Activated CD8-positive, alpha-beta memory T cell treated with anti-CD3 and anti-CD28 coated beads for 48 hours (primary cell): ENCODE results near the gene CHST9.
"Not testable (repeated sequence)": the region's sequence is repeated elsewhere in the genome, so short reads cannot be mapped to it uniquely, and the experiment has no call there.

Experiments
- DNase-seq, 3 experiments: peaks; one replicate each; pipeline ENCODE4 v3.0.0-alpha.2; 2020; ENCODE audit warnings: low read depth in 2 of 3, low spot score in 2 of 3

Gene CHST9

DNA sequence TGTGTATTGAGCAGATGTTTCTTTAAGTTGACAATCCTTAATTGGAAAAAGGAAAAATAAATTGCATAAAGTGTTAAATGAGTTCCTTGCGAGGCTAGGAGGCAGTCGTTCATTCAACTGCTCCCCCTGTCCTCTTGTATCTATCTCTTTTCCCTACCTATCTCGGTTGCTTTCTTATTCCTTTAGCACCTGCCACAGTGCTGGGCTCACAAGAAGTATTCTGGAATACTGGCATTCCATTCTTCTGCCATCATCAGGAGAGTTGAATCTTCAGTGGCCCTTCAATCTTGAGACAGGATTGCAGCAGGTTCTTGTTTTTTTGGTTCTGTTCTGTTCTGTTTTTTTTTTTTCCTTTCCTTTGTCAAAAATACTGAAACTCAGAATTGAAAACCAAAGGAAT, 176.5 kb downstream of the CHST9 start:
- DNase-seq, result no peak

DNA sequence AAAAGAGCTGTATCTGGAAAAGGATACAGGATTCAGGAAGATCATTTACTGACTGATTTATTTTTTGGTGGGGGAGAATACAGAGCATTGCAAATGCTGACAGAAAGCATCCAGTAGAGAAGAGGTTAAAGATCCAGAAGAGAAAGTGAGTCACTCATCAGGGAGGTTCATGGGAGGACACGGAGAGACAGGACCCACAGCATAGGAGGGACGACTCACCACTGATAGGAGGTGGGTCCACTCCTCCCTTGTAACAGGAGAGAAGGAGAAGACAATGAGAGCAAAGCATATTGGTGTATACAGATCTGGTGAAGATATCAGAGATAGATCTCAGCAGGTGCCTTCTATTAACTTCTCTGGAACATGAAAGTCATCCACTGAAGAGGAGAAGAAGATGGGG, 177.2 kb downstream of the CHST9 start:
- DNase-seq, result no peak

DNA sequence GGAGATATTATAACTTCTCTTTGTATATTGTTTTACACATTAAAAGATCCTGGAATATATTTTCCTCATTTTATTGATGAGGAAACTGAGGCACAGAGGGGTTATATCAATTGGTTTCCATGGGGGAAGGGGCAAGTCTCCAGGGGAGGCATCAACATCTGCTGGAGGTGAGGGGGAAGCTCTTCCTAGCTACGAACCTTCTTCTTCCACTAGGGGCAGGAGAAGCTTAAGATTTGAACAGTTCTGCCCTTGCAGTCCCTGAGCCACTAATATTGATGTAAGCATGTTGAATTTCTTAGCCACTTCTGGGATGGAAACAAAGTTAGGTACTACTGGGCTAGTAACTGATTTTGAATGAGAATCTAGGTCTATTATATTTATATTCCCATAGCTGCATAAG, 179.5 kb downstream of the CHST9 start:
- no peak for DNase-seq

DNA sequence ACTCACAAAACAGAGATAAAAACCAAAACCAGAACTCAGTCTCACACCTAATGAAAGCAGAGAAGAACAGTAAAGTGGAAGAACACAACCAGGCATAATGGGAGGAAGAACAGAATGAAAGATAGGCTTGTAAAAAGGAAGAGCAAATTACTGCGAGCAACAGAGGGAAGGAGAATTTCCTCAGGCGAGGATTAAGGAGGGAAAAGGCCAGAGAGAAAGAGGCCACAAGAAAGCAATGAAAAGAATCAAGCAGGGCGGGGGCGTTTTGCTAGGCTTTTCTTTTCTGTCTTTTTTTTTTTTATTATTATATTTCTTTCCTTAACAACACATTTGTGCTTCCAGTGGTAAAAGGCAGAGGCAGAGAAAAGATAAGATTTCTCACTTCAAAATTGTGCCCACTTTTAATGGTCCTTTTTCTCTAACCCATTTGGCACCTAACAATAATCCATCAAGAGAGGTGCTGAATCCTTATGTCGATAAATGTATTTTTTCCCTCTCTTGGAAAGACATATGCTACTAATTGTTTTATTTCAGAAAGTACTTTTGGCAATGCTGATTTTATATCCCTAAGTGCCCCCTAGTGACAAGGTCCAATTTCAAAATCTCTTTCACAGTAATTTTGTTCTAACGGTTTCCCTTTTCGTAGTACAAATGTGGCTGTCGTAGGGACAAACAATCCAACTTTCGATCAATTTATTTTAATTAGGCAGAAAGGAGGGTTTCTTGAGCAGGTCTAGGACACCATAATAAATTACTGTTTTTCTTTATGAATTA, 180.9 kb downstream of the CHST9 start:
- no peak for DNase-seq

DNA sequence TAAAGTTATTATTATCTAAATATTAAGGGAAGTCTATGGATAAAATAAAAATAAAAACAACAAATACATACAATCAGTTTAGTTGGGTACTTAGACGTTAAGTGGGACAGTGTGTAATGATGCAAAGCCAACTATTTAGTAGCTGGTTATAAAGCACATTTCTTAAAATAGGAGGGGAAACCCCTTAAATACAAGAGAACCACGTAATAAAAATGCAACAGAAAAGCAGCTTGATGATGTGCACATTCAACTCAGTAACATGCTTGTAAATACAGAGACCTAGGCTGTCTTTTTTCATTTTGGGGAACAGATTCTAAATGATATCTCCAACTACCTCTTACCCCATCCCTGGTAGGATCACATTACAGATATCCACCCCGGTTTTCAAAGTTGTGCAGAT, 185.3 kb downstream of the CHST9 start:
- DNase-seq, result no peak

DNA sequence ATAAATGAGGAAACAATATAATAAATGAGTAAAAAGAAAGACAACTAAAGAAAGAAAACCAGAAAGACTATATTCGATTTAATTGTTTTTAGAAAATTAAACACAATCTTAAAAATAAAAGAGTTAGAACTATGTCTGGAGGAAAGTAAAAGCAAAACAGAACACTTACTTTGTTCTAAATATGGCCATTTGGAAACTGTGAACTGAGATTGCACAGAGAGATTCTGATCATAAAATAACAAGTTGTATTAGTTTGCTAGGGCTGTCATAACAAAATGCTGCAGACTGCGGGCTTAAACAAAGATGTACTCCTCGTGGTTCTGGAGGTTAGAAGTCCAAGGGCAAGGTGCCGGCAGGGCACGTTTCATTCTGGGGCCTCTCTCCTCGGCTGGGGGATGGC, 191.5 kb downstream of the CHST9 start:
- no peak for DNase-seq

DNA sequence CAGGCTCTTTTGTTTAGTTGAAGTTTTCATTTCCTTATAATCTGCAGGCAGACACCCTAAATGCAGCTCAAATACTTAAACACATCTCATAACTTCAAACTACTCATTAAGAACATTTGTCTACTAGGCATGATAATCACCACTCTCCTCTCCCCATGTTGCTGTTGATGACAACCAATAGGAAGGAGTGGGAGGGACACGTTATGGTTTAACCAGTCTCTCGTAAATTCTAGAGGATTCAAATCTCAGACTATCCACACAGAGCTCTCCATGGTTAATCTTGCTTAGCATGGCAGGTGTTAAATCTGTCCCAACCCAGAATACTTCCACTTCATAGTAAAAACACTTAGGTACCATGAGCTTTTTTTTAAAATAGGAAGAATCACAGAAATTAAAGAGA, 192.2 kb downstream of the CHST9 start:
- no peak for DNase-seq

DNA sequence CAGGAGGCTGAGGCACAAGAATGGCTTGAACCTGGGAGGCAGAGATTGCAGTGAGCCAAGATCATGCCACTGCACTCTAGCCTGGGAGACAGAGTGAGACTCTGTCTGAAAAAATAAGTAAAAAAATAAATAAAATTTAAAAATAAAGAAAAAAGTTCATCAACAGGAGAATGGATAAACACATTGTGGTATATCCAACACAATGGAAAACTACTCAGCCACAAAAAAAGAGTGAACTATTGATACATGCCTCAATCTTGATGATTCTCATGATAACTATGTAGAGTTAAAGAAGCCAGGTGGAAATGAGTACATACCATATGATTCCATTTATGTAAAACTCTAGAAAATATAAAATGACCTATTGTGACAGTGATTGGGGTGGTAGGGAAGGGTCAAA, 195.3 kb downstream of the CHST9 start:
- no peak for DNase-seq

DNA sequence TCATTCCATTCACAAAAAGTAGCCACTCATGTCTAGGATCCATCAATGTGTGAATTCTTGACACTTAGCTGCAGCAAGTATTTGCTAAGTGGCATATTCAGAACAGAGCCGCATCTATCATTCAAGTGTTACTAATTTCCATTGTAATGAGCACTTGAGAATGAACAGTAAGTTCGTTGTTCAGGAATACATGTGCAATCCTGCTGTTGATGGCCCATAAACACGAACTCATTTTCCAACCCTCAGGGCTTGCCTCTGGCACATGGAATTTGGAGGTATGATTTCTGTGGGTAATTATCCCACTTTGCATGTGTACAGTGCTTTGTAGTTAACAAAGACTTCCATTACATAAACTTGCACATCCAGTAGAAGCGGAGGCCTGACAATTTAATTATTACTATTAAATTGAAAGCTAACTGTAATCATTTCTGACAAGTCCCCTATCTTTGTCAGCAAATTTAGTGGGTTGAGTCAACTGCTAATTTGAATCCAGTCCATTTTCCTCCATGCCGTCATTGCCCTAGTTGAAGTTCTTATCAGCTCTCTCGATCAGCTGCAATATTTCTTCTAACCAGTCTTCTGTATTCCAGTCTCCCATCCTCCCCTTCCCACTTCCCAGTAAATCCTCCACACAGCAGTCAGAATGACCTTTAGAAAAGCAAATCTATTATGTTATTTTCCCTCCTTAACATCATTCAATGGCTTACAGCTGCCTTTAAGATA, 203.6 kb downstream of the CHST9 start:
- no peak for DNase-seq

DNA sequence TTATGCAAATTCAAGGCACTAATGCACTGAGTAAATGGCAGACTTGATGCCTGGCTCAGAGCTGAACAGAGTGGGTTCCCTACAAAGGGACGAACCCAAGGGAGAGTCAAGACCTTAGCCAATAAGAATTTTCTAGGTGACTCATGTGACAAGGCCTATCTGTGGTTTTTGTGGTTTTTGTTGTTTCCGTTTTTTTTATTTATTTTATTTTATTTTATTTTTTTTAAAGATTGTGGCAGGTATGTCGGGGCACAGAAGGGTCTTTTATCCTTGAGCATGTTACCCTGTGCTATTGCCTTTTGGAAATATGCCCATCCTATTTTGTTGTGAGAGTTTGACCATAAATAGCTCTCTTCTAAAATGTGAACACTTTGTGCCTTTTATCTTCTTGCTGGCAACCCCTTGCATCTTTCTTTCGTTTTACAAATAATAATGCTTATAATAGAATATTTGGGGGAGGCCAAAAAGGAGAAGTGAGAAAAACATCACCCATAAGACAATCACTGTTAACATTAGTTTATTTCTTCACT, 206.2 kb downstream of the CHST9 start:
- DNase-seq, result no peak

DNA sequence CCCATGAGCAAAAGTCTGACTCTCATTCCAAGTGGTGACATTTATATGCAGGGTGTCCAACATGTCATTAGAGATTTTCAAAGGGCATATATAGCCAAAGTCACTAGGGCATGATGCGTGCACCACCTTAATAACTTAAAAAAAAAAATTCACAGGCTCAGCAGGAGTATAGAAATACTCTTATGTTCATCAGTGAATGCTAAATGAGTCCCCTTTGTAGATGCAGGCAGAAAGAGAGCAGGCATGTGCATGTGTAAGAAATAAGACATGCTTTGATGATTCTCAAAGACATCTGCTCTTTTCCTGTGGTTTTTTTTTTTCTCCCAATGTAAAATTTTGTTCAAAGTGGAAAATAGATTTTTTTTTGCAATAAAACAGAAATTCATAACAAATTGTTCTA, 207.3 kb downstream of the CHST9 start:
- DNase-seq, result no peak

DNA sequence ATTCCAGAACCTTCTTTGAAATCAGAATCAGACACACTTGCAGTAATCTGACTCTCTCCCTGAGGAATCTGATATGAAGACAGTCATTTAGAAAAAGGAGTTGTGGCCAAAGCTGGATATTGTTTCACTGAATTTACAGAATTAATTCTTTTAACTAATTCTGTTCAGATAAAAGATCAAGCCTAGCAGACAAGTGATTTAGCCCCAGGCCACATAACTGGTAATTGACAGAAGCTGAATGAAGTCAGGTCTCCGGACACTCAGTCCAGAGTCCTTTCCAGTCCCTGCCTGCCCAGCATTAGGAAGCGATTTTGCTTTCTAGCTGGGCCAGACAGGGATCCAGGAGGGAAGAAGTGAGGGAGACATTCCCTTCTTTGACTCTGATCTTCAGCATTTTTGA, 208.9 kb downstream of the CHST9 start:
- no peak for DNase-seq

DNA sequence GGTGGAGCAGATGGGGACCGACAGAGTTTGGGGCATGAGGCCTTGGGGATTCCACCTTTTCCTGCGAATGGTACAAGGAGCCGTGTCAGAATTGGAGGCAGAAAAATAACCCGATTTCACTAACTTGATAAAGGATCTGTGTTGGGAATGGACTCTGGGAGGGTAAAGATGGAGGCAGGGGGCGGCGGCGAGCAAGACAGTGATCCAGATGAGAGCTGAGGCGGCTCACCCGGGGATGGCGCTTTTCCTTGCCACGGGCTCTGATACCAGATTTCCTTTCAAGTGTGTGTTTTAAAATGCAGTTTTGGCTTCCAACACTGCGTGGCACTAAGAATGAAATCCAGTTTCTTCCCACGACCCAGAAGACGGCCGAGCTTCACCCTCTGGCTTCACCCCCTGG, 212.6 kb downstream of the CHST9 start:
- DNase-seq, result not testable (repeated sequence)

DNA sequence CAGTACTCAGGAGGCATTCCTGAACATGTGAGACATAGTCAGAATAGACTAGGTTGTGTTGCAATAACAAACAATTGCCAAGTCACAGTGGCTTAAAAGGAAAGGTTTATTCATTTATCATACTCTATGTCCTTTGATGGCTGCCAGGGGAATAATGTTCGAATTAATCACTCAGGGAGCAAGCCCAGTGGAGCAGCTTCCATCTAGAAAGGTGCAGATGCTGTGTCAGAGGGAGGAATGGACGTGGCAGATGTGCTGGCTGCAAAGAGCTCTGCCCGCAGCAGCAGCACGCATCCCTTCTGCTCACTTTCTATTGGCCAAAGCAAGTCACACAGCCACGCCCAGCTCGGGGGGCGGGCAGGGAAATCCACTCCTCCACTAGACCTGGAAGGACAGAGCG, 213.7 kb downstream of the CHST9 start:
- DNase-seq, result no peak

DNA sequence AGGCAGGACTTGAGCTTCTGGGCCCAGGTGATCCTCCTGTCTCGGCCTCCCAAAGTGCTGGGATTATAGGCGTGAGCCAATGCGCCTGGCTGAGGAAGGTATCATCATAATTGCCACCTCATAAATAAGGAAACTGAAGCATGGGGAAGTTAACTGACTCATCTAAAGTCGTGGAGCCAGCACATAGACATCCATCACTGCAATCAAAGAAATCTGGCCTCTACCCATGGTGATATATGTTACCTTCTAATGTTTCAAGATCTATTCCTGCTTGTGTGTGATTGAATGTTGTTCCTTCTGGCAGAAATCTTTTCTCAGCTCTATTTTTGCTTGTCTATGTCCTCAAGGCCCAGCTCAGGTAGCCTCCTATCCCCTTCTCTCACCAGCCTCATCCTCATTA, 214.5 kb downstream of the CHST9 start:
- no peak for DNase-seq

DNA sequence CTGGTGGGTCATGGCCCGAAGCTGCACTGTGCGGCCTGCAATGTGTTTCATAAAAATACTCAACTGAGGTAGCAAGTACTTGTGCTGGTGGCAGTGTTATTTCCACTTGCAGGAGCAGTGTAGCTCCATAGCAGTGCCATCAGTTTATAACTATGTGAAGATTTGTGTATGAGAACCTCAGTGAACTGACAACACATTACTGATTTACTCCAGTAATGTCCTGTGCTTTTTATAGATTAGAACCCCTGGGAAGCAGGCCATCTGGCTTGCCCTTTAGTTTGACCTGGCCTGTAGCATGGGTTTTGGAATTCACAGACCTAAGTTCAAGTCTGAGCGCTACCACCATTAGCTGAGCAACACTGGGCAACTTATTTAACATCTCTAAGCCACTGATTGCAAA, 219.9 kb downstream of the CHST9 start:
- no peak for DNase-seq

DNA sequence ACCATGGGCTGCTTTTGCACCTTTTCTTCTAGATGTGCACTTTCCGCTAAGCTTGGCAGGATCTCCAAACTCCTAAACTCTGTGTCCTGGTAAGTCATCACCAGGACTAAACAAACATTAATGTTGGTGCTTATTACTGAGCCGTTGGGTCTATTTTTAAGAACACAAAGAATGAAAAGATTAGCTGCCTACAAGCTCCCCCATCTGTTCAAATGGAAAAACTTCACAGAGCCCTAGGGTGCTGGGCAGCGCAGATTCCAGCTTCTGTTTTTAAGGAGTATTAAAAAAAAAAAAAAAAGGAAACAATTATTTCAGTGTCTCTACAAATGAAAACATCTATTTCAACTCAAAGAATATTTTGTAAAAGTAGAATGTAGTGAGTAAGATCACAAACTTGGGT, 221.8 kb downstream of the CHST9 start:
- no peak for DNase-seq

DNA sequence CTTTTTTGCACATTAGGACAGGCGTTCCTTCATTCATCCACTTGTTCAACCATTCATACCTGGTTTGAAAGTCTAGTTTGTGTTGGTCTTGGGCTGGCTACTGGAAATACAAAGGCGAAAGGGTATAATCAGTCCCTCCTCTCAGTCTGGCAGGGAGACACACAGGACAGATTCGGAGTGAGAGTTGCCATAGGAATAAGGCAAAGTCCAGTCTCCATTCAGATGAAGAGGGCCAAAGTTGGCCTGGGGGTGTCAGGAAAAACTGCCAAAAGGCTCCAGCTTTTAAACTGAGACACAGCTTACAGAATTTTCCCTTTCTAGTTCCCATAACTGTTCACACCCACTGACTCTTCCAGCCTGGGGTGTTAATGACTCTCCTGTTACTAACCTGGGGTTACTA, 223.3 kb downstream of the CHST9 start:
- DNase-seq, result no peak

DNA sequence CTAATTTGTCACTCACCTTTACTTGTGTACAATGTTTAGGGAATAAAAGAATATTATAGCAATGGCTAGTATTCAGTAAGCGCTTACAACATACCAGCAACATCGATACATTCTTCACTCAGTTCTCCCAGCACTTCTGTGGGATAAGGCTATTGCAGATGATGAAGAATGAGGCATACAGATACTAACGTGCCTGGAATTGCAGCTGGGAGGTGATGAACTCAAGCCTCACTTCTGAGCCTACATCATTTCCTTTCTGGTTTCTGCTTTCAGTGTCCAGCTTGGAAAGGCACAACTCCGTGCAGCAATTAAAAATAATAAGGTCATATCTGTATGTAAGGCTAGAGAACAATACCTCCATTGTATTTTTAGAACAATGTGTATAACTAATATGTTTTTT, 224.2 kb downstream of the CHST9 start:
- no peak for DNase-seq

DNA sequence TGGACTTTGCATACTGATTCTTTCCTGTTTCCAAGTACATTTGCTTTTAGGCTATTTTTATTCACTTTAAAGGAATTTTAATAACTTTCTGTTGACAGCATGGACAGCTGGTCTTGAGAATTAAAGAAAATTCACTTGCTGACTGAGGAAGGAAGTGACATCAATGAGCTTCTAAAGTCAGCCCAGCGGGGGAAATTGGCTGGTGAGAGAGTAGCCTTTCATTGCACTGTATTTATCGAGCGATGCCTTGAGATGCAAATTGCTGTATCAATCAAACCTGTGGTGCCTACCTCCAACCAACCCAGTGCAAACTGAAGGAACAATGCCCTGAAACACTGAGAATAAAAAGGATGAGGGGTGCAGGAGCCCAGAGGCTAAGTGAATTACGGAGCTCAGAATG, 228.2 kb downstream of the CHST9 start:
- no peak for DNase-seq

DNA sequence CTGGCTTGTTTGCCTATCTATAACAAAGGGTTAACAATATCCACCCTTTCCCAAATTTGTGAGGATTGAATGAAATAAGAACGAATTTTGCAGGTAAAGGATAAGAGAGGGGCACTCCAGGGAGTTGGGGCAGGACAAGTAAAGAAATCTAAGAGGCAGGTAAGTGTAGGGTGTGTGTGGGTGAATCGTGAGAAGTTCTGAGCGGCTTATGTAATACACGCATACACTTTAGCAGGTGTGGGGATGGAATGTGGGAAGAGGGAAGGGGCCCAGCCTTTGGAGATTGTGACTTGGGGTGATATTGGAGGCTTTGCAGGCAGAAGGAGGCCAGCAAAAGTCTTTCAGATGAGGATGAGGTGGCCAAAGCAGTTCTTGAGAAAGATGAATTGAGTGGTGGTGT, 236.4 kb downstream of the CHST9 start:
- no peak for DNase-seq

DNA sequence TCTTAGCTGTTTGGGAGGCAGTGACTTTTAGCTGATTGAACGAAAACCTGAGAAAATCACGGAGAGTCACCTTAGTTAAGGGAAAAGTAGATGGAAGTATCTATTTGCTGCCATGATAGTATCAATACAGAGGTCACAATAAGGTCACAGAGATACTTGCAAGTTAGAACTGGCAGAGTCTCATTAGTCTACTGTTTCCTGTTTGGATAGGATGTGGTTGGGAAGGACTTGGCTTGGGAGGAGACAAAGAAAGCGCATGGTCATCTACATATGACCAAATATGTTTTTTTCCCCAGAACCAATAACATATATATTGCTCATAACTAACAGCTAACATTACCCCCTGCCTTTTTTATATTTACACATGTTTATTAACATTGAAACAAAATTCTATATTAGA, 241.2 kb downstream of the CHST9 start:
- no peak for DNase-seq

DNA sequence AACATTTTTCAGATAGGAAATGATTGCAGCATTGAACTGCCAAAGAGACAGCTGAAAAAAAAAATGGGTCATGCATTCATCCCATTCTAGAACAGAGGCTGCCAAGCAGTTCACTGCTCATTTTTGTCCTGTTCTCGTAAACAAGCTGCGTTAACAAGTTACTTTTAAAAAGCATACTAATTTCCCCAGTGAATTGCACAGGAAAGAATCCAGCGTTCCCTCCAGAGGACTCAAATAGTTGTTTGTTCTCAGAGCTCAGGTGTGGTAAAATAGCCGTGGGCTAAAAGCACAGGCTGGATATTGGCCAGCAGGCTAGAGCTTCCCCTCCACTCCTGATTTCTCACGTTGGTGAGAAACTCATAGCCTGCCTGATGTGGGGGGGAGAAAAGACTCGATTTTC, 243.5 kb downstream of the CHST9 start:
- no peak for DNase-seq
